SK-N-MC (cell line): ENCODE results near the gene ZNF536.

ENCODE experiments used
- EZH2 ChIP-seq: fragments of 200-600 bp; sonication (generic); IDR thresholded peaks from one replicate; pipeline ENCODE4 v1.6.1; 2017; ENCODE audit warnings: antibody characterized with exemption
- POLR2AphosphoS5 ChIP-seq: IDR thresholded peaks from 2 replicates; pipeline ENCODE4 v1.6.1; 2012; ENCODE audit warnings: mild to moderate bottlenecking, low read depth, low read length, borderline replicate concordance

DNA sequence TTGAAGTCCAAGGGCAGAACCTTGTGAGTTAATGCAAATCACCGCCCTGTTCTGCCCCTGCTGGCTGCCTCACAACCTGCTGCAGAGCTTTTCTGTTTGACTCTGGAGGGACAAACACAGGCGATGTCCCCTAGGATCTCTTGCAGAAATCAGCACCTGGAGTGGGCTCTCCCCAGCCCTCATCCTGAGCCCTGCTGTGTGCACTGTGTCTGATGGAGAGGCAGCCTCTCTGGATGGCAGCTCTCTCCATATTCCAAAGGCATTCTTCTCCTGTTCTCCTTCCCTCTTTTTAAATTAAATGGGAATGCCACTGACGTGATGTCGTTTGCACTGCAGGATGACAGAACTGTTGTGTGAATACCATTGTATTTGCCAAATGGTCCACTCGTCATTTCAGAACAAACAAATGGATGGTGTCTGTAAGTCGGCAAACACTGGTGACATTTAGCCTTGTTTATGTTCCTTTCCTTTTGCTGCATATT, 184.1 kb downstream of the ZNF536 start:
- TF ChIP-seq POLR2AphosphoS5, result no peak
- TF ChIP-seq EZH2, result no peak
